Measurements from ENCODE around the gene OSTF1. TPM values are rescaled to one million over a fixed set of nuclear protein-coding genes. Genes with fewer than 3 reads are reported as not detected.

OSTF1 gene
- total RNA-seq, 1 experiment from 2014 or later, result 19.3 TPM

GRCh38 chr9:75161116-75161857 is 73.0 kb downstream of the OSTF1 start:
- no peak for DNase-seq (ENCODE audit: extremely low read depth, low read depth)

- no peak for DNase-seq (ENCODE audit: extremely low read depth, low read depth)
Measured at GRCh38 chr9:75163764-75164163, 75.5 kb downstream of the OSTF1 start.

- no peak for DNase-seq (ENCODE audit: extremely low read depth, low read depth)
Measured at GRCh38 chr9:75164573-75164972, 76.3 kb downstream of the OSTF1 start.

- DNase-seq (ENCODE audit: extremely low read depth, low read depth), result no peak
Measured at GRCh38 chr9:75167281-75167680, 79.0 kb downstream of the OSTF1 start.

GRCh38 chr9:75168270-75169178 is 80.2 kb downstream of the OSTF1 start:
- no peak for DNase-seq (ENCODE audit: extremely low read depth, low read depth)

- DNase-seq (ENCODE audit: extremely low read depth, low read depth), result no peak
Measured at GRCh38 chr9:75169623-75170022, 81.3 kb downstream of the OSTF1 start.

GRCh38 chr9:75170898-75171360 is 82.6 kb downstream of the OSTF1 start:
- no peak for DNase-seq (ENCODE audit: extremely low read depth, low read depth)

GRCh38 chr9:75175395-75175794 is 87.1 kb downstream of the OSTF1 start:
- no peak for DNase-seq (ENCODE audit: extremely low read depth, low read depth)

- no peak for DNase-seq (ENCODE audit: extremely low read depth, low read depth)
Measured at GRCh38 chr9:75176037-75176436, 87.7 kb downstream of the OSTF1 start.

- DNase-seq (ENCODE audit: extremely low read depth, low read depth), result peak; percentile 7
Measured at GRCh38 chr9:75181750-75182149, 93.4 kb downstream of the OSTF1 start.

- DNase-seq (ENCODE audit: extremely low read depth, low read depth), result no peak
Measured at GRCh38 chr9:75183306-75183705, 95.0 kb downstream of the OSTF1 start.

- DNase-seq (ENCODE audit: extremely low read depth, low read depth), result no peak
Measured at GRCh38 chr9:75184471-75184870, 96.2 kb downstream of the OSTF1 start.

GRCh38 chr9:75185585-75186170 is 97.4 kb downstream of the OSTF1 start:
- peak; percentile 48 for DNase-seq (ENCODE audit: extremely low read depth, low read depth)

- DNase-seq (ENCODE audit: extremely low read depth, low read depth), result peak; percentile 17
Measured at GRCh38 chr9:75186767-75187380, 98.6 kb downstream of the OSTF1 start.

GRCh38 chr9:75188756-75189155 is 100.4 kb downstream of the OSTF1 start:
- no peak for DNase-seq (ENCODE audit: extremely low read depth, low read depth)

GRCh38 chr9:75190762-75191161 is 102.4 kb downstream of the OSTF1 start:
- DNase-seq (ENCODE audit: extremely low read depth, low read depth), result no peak

Small RNAs within 50 kb of the gene (small RNA-seq; reads per million reads assigned to genes)
- gene RF00019, result 0 reads per million in 2 experiments

Other genes with a start within 250 kb of the OSTF1 start
- gene TRPM6, start 200.6 kb upstream of the OSTF1 start, total RNA-seq (2014; rRNA removed; shearing (Covaris generic)), result 1.4 TPM in 2 replicates
- 7.6 and 9.4 TPM in 2 replicates for gene C9orf40, start 135.6 kb upstream of the OSTF1 start, total RNA-seq (2014; rRNA removed; shearing (Covaris generic))
- 45.7 and 49.0 TPM in 2 replicates for gene CARNMT1, start 60.2 kb upstream of the OSTF1 start, total RNA-seq (2014; rRNA removed; shearing (Covaris generic))
- gene NMRK1, start 359 bp upstream of the OSTF1 start, total RNA-seq (2014; rRNA removed; shearing (Covaris generic)), result 19.5 and 23.3 TPM in 2 replicates